ENCODE results near the gene TMCC1. TPM values are rescaled to one million over a fixed set of nuclear protein-coding genes. Genes with fewer than 3 reads are reported as not detected.

TMCC1 gene
- total and polyA plus RNA-seq, 2 donors (not counting 1 experiment from before 2014, with no cell fraction given): 8.5 to 32.2 TPM

GRCh38 chr3:129603561-129603942 lies 290.0 kb downstream of the TMCC1 start:
- POLR2A ChIA-PET: interaction anchor here (0.8 kb wide), 1 partner anchor 42 kb away, joined by 3 read pairs; no protein-coding TSS in a partner anchor
- intact Hi-C loops (cut with micrococcal nuclease): no loop called here

More at GRCh38 chr3:129603561-129603942, 290.0 kb downstream of the TMCC1 start:
- Histone ChIP-seq H4K20me1 (ENCODE audit: control insufficient read depth, insufficient read depth, low read length, poor library complexity, severe bottlenecking) (no peaks in the 10 kb centered on the region), H3K9me3 (ENCODE audit: control extremely low read depth in 1 of 3, control insufficient read depth in 2 of 3, insufficient read depth in 1 of 3, low read length in 2 of 3) (peaks cover 0 to 3% (median 0%) of the 10 kb centered on the region in 3 donors), H3K27me3 (replicated peaks in 1 of 4; ENCODE audit: control extremely low read depth in 1 of 4, control insufficient read depth in 3 of 4, insufficient read depth in 4 of 4, low read length in 3 of 4) (peaks cover 0 to 32% (median 10%) of the 10 kb centered on the region in 4 experiments), H3K79me2 (ENCODE audit: control insufficient read depth, insufficient read depth, low read length) (no peaks in the 10 kb centered on the region), H3K36me3 (replicated peaks in 1 of 2; ENCODE audit: control extremely low read depth in 1 of 2, control insufficient read depth in 1 of 2, extremely low read depth in 1 of 2, insufficient read depth in 2 of 2, low read length in 1 of 2) (no peaks in the 10 kb centered on the region), H2AFZ (ENCODE audit: insufficient read depth, low read depth, low read length, poor library complexity, severe bottlenecking) (no peak overlapping the region), H3K9ac (ENCODE audit: low read length) (no peak overlapping the region), H3K4me1 (ENCODE audit: control insufficient read depth in 2 of 2, insufficient read depth in 2 of 2, low read length in 2 of 2) (peaks cover 16 to 19% of the 10 kb centered on the region in 2 donors), H3K4me2 (replicated peaks; ENCODE audit: low read depth, low read length, poor library complexity, severe bottlenecking) (no peak overlapping the region), H3K4me3 (ENCODE audit: control extremely low read depth in 1 of 5, extremely low read depth in 1 of 5, insufficient read depth in 1 of 5, low read depth in 2 of 5, low read length in 4 of 5) (no peak overlapping the region), H3K27ac (ENCODE audit: low read length in 2 of 2) (no peak overlapping the region)
- H3K4me1 Mint-ChIP-seq: peaks cover 19% of the 10 kb centered on the region
- H3K4me3 Mint-ChIP-seq: no peak overlapping the region
- H3K27me3 Mint-ChIP-seq: peaks cover 16% of the 10 kb centered on the region
- ATAC-seq (ENCODE audit: low read depth) (no peak), DNase-seq (no peak)
- H3K9me3 Mint-ChIP-seq (ENCODE audit: insufficient read depth): no peaks in the 10 kb centered on the region
- TF ChIP-seq EZH2 (IDR thresholded peaks at IDR 0.05; ENCODE audit: borderline replicate concordance, insufficient read depth, low read depth, low read length, poor library complexity, severe bottlenecking): no peak
- TF ChIP-seq, protein P1, sequence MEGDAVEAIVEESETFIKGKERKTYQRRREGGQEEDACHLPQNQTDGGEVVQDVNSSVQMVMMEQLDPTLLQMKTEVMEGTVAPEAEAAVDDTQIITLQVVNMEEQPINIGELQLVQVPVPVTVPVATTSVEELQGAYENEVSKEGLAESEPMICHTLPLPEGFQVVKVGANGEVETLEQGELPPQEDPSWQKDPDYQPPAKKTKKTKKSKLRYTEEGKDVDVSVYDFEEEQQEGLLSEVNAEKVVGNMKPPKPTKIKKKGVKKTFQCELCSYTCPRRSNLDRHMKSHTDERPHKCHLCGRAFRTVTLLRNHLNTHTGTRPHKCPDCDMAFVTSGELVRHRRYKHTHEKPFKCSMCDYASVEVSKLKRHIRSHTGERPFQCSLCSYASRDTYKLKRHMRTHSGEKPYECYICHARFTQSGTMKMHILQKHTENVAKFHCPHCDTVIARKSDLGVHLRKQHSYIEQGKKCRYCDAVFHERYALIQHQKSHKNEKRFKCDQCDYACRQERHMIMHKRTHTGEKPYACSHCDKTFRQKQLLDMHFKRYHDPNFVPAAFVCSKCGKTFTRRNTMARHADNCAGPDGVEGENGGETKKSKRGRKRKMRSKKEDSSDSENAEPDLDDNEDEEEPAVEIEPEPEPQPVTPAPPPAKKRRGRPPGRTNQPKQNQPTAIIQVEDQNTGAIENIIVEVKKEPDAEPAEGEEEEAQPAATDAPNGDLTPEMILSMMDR (IDR thresholded peaks at IDR 0.05): no peak
- CTCF ChIA-PET: interaction anchor here (0.6 to 1.8 kb wide), 4 partner anchors 10 to 275 kb away, joined by 3 to 7 read pairs (median 4); no protein-coding TSS in a partner anchor
- WGBS (ENCODE audit: insufficient coverage): 44% methylated on average over 7 of the region's 7 CpGs
- H3K27ac Mint-ChIP-seq: no peak overlapping the region

Measured in B cell (primary cell).